K562 (cell line): ENCODE results near the gene RALA. TPM values are rescaled to one million over a fixed set of nuclear protein-coding genes. Genes with fewer than 3 reads are reported as not detected.

Source experiments
- ASH1L ChIP-seq: fragments of 450-650 bp; IDR thresholded peaks from 2 replicates; pipeline ENCODE4 v1.6.1; 2018; ENCODE audit warnings: borderline replicate concordance, mild to moderate bottlenecking, low read depth; ENCODE audit not compliant: partially characterized antibody
- C11orf30 ChIP-seq: fragments of 450-650 bp; IDR thresholded peaks from 2 replicates; pipeline ENCODE4 v1.6.1; 2016; ENCODE audit warnings: low read depth, mild to moderate bottlenecking
- CCNT2 ChIP-seq: IDR thresholded peaks from 2 replicates; pipeline ENCODE4 v1.6.1; 2011; ENCODE audit warnings: borderline replicate concordance, low read depth, mild to moderate bottlenecking, moderate library complexity, mixed read lengths, low read length; ENCODE audit not compliant: insufficient read length; ENCODE audit errors: extremely low read depth
- ETV1 ChIP-seq: fragments of 450-650 bp; conservative IDR thresholded peaks from 2 replicates; pipeline ENCODE4 v1.6.1; 2016; ENCODE audit warnings: missing genetic modification characterization, control low read depth, low read depth, missing compliant biosample characterization
- ETV5 ChIP-seq: sonication (generic); formaldehyde crosslinking; IDR thresholded peaks from 2 replicates; pipeline ENCODE4 v1.4.0; 2020; ENCODE audit warnings: low read depth, mild to moderate bottlenecking, missing genetic modification reagents
- FUS ChIP-seq: fragments of 200-400 bp; formaldehyde crosslinking; optimal IDR thresholded peaks from 2 replicates; pipeline ENCODE3; 2017; ENCODE audit warnings: low read depth, low read length
- ID3 ChIP-seq, 2 experiments: fragments of 250-450 bp in 1 of 2; fragments of 450-650 bp in 1 of 2; sonication (Bioruptor Pico) in 1 of 2; IDR thresholded peaks; 2 replicates each; pipeline versions ENCODE4 v1.6.1 to v1.8.0; 2016 to 2021; ENCODE audit warnings: mild to moderate bottlenecking in 2 of 2, moderate library complexity in 2 of 2, missing compliant biosample characterization in 1 of 2, missing genetic modification characterization in 1 of 2
- KLF13 ChIP-seq: fragments of 450-650 bp; IDR thresholded peaks from 2 replicates; pipeline ENCODE4 v1.6.1; 2016; ENCODE audit warnings: missing genetic modification characterization, low read depth, mild to moderate bottlenecking, missing compliant biosample characterization, moderate library complexity, borderline replicate concordance
- MNT ChIP-seq, 2 experiments: fragments of 450-650 bp; conservative IDR thresholded peaks; 2 replicates each; pipeline ENCODE4 v1.6.1; 2017; ENCODE audit warnings: mild to moderate bottlenecking in 2 of 2, moderate library complexity in 2 of 2
- NBN ChIP-seq: fragments of 450-650 bp; IDR thresholded peaks from 2 replicates; pipeline ENCODE4 v1.6.1; 2016; ENCODE audit warnings: low read depth, mild to moderate bottlenecking
- RHOXF2B ChIP-seq: fragments of 250-450 bp; sonication (Bioruptor Pico); conservative IDR thresholded peaks from 2 replicates; pipeline ENCODE4 v1.5.1; 2021
- SIN3A ChIP-seq, 2 experiments: fragments of 150-350 bp in 1 of 2; IDR thresholded peaks; 2 replicates each; pipeline ENCODE4 v1.6.1; 2011 to 2016; ENCODE audit warnings: borderline replicate concordance in 2 of 2, low read depth in 2 of 2, low read length in 2 of 2, mild to moderate bottlenecking in 2 of 2, moderate library complexity in 2 of 2; ENCODE audit not compliant: control insufficient read depth in 1 of 2
- SMAD2 ChIP-seq: fragments of 150-350 bp; IDR thresholded peaks from 2 replicates; pipeline ENCODE4 v1.6.1; 2014; ENCODE audit warnings: low read depth, mild to moderate bottlenecking, low read length
- SNAPC5 ChIP-seq: fragments of 250-450 bp; sonication (Bioruptor Pico); IDR thresholded peaks from 2 replicates; pipeline ENCODE4 v1.8.0; 2021; ENCODE audit warnings: moderate library complexity, mild to moderate bottlenecking, inconsistent platforms
- TAF9B ChIP-seq: fragments of 450-650 bp; IDR thresholded peaks from 2 replicates; pipeline ENCODE4 v1.6.1; 2018; ENCODE audit warnings: mild to moderate bottlenecking; ENCODE audit not compliant: partially characterized antibody
- TOE1 ChIP-seq, 2 experiments: fragments of 450-650 bp in 1 of 2; sonication (generic) in 1 of 2; formaldehyde crosslinking in 1 of 2; IDR thresholded peaks; 2 replicates each; pipeline versions ENCODE4 v1.7.1 to v1.8.0; 2016 to 2022; ENCODE audit warnings: borderline replicate concordance in 2 of 2, mild to moderate bottlenecking in 2 of 2, antibody characterized with exemption in 1 of 2, inconsistent platforms in 1 of 2, low read depth in 1 of 2, missing genetic modification reagents in 1 of 2, moderate library complexity in 1 of 2
- WHSC1 ChIP-seq: IDR thresholded peaks from one replicate; pipeline ENCODE4 v1.6.1; 2012; ENCODE audit warnings: low read length, control low read depth, inconsistent platforms
- ZBTB1 ChIP-seq: sonication (generic); formaldehyde crosslinking; IDR thresholded peaks from 2 replicates; pipeline ENCODE4 v1.8.1; 2023; ENCODE audit warnings: missing genetic modification reagents, low read depth, mild to moderate bottlenecking, borderline replicate concordance
- ZNF354B ChIP-seq: fragments of 250-450 bp; sonication (Bioruptor Pico); IDR thresholded peaks from 2 replicates; pipeline ENCODE4 v1.4.0; 2020
- ZNF395 ChIP-seq: fragments of 200-800 bp; sonication (Bioruptor generic); IDR thresholded peaks from 2 replicates; pipeline ENCODE4 v1.6.1; 2017; ENCODE audit warnings: missing genetic modification characterization, missing compliant biosample characterization
- ZNF79 ChIP-seq: fragments of 250-450 bp; sonication (Bioruptor Pico); IDR thresholded peaks from 2 replicates; pipeline ENCODE4 v1.4.0; 2020; ENCODE audit warnings: low read depth, mild to moderate bottlenecking, moderate library complexity
- polyA plus RNA-seq, 8 experiments: library from polyadenylated mRNA; depleted of rRNA in 4 of 8; stranded (reverse) in 5 of 8; unstranded in 3 of 8; fragments of >200 nt; fragmentation: Nextera tagmentation in 2 of 8; fragmentation: Illumina TruSeq in 1 of 8; extraction: Ambion mirVana in 2 of 8; extraction: Trizol in 1 of 8; gene quantifications; 2 replicates each; pipeline versions ENCODE4 v1.2.1 to v1.2.3, GENCODE V29; 2011 to 2014; ENCODE audit warnings: inconsistent platforms in 1 of 8, missing spikeins in 1 of 8
- total RNA-seq, 7 experiments: library from RNA; depleted of rRNA in 6 of 7; stranded (reverse); fragments of >200 nt in 6 of 7; fragmentation: Illumina TruSeq in 2 of 7; extraction: Trizol in 2 of 7; gene quantifications; 2 replicates each; pipeline versions ENCODE4 v1.2.1 to v1.2.3, GENCODE V29; 2011 to 2021; ENCODE audit warnings: low replicate concordance in 1 of 7

Gene RALA
- total and polyA plus RNA-seq, 9 of the 15 experiments (the other 6 are each of a cell fraction or from before 2014, with no cell fraction given): 7.2 to 28.0 (median 25.7) TPM

- TF ChIP-seq ZNF395: no peak
- TF ChIP-seq CCNT2: peak; percentile 53
- TF ChIP-seq KLF13 (tag): no peak
- TF ChIP-seq FUS: no peak
- TF ChIP-seq ZBTB1 (CRISPR knock-in tag): no peak
- TF ChIP-seq SMAD2: no peak
- 0 out of 2 replicates have a peak, but pooled peaks have one; percentile 11 for TF ChIP-seq C11orf30
- peak; percentile 35; the same call in 1 of the 2 replicates for TF ChIP-seq ZNF354B (CRISPR knock-in tag)
- TF ChIP-seq ID3 (CRISPR knock-in tag; IDR thresholded peaks at IDR 0.05): no peak
- TF ChIP-seq ID3 (tag; IDR thresholded peaks at IDR 0.05): no peak; the same call in 1 of the 2 replicates
- no peak for TF ChIP-seq ZNF79 (CRISPR knock-in tag)
- TF ChIP-seq TAF9B: peak; percentile 74
- TF ChIP-seq NBN: peak; percentile 73; the same call in 1 of the 2 replicates
- TF ChIP-seq SIN3A (IDR thresholded peaks at IDR 0.05; ENCODE audit: borderline replicate concordance in 2 of 2, control insufficient read depth in 1 of 2, low read depth in 2 of 2, low read length in 2 of 2): no peak
- no peak for TF ChIP-seq ETV5 (CRISPR knock-in tag)
- TF ChIP-seq SNAPC5 (CRISPR knock-in tag): no peak
- TF ChIP-seq ETV1 (tag): no peak
- no peak for TF ChIP-seq TOE1 (IDR thresholded peaks at IDR 0.05; ENCODE audit: borderline replicate concordance)
- TF ChIP-seq TOE1 (CRISPR knock-in tag; IDR thresholded peaks at IDR 0.05; ENCODE audit: borderline replicate concordance, low read depth): no peak
- no peak for TF ChIP-seq WHSC1
- no peak for TF ChIP-seq ASH1L
- peak; percentile 66 to 77 for TF ChIP-seq MNT (conservative IDR thresholded peaks at IDR 0.05)
- TF ChIP-seq RHOXF2B (CRISPR knock-in tag): no peak
Observed at GRCh38 chr7:39589323-39590111, 33.9 kb upstream of the RALA start (continued).
